Activated T-helper 1 cell treated with anti-CD3 and anti-CD28 coated beads, Interleukin-2, amount 50 U/mL, for 16 hours (primary cell): ENCODE results near the gene DBNDD2.

Experiments used
- DNase-seq, 2 donors: peaks; one replicate each; pipeline ENCODE4 v3.0.0-alpha.2; 2020; ENCODE audit warnings: low read depth in 1 of 2, low spot score in 1 of 2

Gene DBNDD2

GRCh38 chr20:45448270-45448669 lies 40.2 kb downstream of the DBNDD2 start:
- DNase-seq, result no peak

- DNase-seq, result no peak
These were observed 41.4 kb downstream of the DBNDD2 start for GRCh38 chr20:45449528-45449927.

GRCh38 chr20:45450097-45450818 lies 42.2 kb downstream of the DBNDD2 start:
- no peak for DNase-seq

- no peak for DNase-seq
These were observed 44.1 kb downstream of the DBNDD2 start for GRCh38 chr20:45452238-45452637.

- DNase-seq, result no peak
These were observed 44.9 kb downstream of the DBNDD2 start for GRCh38 chr20:45452772-45453691.

GRCh38 chr20:45456632-45457031 lies 48.5 kb downstream of the DBNDD2 start:
- no peak for DNase-seq

GRCh38 chr20:45459606-45460005 lies 51.5 kb downstream of the DBNDD2 start:
- no peak for DNase-seq
